HG03175 (cell line): ENCODE measurements around the gene MAP3K2.
"Not testable (repeated sequence)": the region's sequence is repeated elsewhere in the genome, so short reads cannot be mapped to it uniquely, and the experiment has no call there.

Experiments
- ATAC-seq: cut with Tn5 transposase; IDR thresholded peaks from one replicate; pipeline ENCODE4 v1.9.1; 2021; ENCODE audit warnings: mild to moderate bottlenecking, moderate library complexity; ENCODE audit not compliant: unreplicated experiment

Gene MAP3K2

GRCh38 chr2:127353873-127354676 is 33.7 kb downstream of the MAP3K2 start:
- ATAC-seq, result not testable (repeated sequence)

- ATAC-seq, result not testable (repeated sequence)
Observed at GRCh38 chr2:127353223-127353622, 34.6 kb downstream of the MAP3K2 start.

DNA sequence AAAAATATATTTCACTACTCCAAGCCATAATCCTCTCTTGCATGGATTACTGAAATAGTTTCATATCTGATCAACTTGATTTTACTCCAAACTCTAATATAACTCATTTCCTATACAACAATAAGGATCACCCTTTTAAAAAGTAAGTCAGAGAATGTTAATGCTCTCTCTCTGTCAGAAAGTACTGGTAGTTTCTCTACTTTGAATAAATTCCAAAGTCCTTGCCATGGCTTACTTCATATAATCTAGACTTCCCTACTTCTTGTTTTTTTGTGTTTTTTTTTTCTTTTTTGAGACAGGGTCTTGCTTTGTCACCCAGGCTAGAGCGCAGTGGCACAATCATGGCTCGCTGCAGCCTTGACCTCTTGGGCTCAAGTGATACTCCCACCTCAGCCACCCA is 36.2 kb downstream of the MAP3K2 start:
- no peak for ATAC-seq

DNA sequence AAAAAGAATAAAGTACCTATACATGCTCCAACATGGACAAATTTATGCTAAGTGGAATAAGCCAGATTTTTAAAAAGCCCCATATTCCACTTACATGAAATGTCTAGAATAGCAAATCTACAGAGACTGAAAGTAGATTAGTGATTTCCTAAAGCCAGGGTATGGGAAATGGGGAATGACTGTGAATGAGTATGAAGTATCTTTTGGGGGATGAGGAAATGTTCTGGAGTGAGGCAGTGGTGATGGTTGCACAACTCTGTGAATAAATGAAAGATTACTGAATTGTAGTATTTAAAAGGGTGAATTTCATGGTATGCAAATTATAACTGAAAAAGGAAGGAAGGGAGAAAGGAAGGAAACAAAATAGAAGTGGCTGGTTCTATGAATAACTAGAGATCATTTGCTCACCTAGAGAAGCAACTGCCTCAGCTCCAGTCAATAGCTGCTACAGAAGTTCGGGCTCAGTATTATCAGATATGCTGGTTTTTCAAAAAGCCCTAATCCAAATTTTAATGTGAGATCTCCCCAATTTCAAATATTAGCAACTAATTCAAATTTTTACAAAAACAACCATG is 39.3 kb downstream of the MAP3K2 start:
- no peak for ATAC-seq

GRCh38 chr2:127347734-127348392 is 39.9 kb downstream of the MAP3K2 start:
- no peak for ATAC-seq

DNA sequence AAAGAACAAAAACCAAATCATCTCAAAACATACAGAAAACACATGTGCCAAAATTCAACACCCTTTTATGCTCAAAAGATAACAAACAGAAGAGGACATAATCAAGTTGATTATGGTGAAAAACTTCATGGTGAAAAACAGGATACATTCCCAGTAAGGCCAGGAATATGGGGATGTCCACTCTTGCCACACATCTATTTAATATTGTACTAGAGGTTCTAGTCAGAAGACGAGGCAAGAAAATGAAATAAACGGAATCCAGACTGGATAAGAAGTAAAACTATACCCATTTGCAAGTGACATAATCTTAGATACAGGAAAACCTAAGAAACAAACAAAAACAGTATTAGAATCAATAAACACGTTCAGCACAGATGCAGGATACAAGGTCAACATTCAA is 40.8 kb downstream of the MAP3K2 start:
- no peak for ATAC-seq

DNA sequence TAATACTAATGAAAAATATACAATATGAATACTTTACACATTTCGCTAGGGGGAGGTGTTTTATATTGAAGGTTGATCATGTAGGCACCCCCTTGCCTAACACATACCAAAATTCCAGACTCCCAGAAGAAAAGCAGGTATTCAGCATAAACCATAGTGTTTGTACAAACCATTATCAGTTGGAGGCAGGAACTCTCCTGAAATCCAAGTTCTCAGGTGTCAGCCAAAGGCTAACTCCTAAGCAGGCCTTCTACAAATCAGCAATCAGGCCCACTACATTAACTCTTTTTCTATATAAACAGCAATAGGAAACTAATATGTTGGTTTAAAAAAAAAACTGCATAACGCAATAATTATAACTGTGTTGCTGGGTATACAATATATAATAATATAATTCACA is 44.5 kb downstream of the MAP3K2 start:
- no peak for ATAC-seq

DNA sequence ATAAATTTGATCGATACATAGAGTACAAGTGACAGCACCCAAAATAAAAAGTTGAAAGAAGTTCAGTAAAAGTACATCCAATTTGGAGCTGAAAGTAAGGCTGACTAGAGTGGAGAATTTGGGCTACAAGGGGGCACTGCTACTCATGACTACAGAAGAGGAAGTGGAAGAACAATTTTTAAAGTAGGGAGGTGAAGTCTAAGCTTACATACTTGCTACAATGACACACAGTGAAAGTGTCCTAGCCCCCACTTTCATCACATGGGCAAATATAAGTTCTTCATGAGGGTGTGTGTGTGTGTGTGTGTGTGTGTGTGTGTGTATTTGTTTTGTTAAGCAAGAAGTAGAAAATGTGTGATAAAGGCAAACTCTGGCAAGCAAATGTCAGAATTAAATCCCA is 45.7 kb downstream of the MAP3K2 start:
- ATAC-seq, result no peak

DNA sequence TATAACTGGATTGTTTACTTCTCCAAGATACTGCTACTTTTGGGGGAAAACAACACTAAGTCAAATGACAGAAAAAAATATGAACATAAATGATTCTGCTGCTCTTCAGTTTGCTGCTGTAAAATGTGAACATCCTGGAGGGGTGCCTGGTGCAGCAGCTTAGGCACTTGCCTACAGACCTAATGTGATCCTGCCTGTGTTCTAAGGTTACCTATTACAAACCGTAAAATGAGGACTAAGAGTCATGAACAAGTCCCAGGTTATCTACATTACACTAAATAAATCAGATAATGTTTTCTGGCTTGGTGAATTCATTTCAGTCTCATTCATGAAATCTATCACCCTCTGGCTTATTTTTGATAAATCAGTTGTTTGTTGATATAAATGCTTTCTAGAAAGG is 55.4 kb downstream of the MAP3K2 start:
- ATAC-seq, result no peak

GRCh38 chr2:127330753-127331152 is 57.0 kb downstream of the MAP3K2 start:
- ATAC-seq, result no peak

- no peak for ATAC-seq
Observed at GRCh38 chr2:127326289-127326945, 61.4 kb downstream of the MAP3K2 start.

GRCh38 chr2:127324635-127325034 is 63.1 kb downstream of the MAP3K2 start:
- ATAC-seq, result no peak

- ATAC-seq, result no peak
Observed at GRCh38 chr2:127321303-127321702, 66.5 kb downstream of the MAP3K2 start.

- ATAC-seq, result no peak
Observed at GRCh38 chr2:127320586-127321275, 67.0 kb downstream of the MAP3K2 start.

GRCh38 chr2:127320067-127320466 is 67.7 kb downstream of the MAP3K2 start:
- no peak for ATAC-seq

DNA sequence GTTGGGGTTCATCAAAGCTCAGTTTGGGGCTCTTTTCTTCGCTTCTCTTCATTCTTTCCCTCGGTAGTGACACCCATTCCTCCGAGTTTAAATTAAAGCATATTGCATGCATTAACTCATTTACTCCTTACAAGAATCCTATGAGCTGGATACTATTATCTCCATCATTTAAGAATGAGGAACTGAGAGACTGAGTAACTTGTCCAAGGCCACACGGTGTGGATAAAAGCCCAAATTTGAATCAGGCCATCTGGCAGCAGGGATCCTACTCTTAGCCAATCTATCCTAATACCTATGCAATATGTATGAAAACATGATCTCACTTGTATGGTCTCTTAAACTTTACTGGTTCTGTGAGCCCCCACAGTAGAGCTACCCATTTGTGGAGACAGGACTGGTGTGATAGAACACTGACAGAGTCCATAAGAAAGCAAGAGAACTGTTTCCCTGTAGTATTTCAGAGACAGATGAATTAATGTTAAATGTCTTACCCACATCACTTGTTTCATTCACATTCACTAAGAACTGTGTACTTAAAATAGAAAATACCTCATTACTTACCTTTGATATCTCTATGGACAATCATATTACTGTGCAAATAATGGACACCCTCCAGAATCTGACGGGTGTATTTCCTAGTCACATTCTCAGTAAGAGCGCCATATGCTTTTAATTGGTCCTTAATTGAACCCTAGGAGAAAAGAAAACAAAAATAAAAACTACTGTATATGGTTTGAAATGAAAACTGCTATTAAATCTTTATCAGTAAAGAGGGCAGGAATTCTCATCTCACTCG is 73.4 kb downstream of the MAP3K2 start:
- ATAC-seq, result no peak

DNA sequence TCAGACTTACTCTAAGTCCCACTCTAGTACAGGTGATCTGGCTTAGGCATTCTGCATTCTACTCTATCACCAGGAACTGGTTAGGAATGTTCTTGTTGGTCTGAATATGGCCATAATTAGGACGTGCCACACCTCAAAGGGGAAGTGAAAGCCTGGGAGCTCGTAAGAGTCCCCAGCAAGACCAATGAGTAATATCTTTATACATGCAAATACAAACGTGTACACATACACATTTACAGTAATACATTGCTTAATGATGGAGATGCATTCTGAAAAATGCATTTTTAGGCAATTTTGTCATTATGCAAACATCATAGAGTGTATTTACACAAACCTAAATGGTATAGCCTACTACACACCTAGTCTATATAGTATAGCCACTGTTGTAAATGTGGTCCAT is 74.4 kb downstream of the MAP3K2 start:
- ATAC-seq, result peak; percentile 97

GRCh38 chr2:127310980-127311379 is 76.8 kb downstream of the MAP3K2 start:
- ATAC-seq, result no peak

- ATAC-seq, result no peak
Observed at GRCh38 chr2:127309468-127309867, 78.3 kb downstream of the MAP3K2 start.

GRCh38 chr2:127308586-127309138 is 79.1 kb downstream of the MAP3K2 start:
- no peak for ATAC-seq
